Ureter (tissue), 1 donor: Measurements from ENCODE around the gene TPPP. TPM values are rescaled to one million over a fixed set of nuclear protein-coding genes. Genes with fewer than 3 reads are reported as not detected.

Source experiments
- total RNA-seq: library from RNA; stranded (reverse); gene quantifications from one replicate; pipeline ENCODE4 v1.2.4, GENCODE V29; 2023
- donor health status: DM: yes; HTN: yes; CAD: no.

TPPP gene
- total RNA-seq, 1 donor from 2014 or later, result 7.5 TPM

Other genes starting within 250 kb of the TPPP start
- 1.1 TPM for gene SLC9A3, start 168.9 kb downstream of the TPPP start, total RNA-seq
- gene CEP72, start 81.0 kb downstream of the TPPP start, total RNA-seq, result 10.9 TPM
- gene ZDHHC11B, start 91.4 kb upstream of the TPPP start, total RNA-seq, result 15.6 TPM
- 39.5 TPM for gene ZDHHC11, start 157.6 kb upstream of the TPPP start, total RNA-seq
- gene BRD9, start 199.4 kb upstream of the TPPP start, total RNA-seq, result 63.6 TPM
- 1.7 TPM for gene TRIP13, start 199.5 kb upstream of the TPPP start, total RNA-seq